GM13976 (cell line): ENCODE measurements around the gene DOK5.

Experiments
- DNase-seq: peaks from one replicate; pipeline ENCODE4 v3.0.0; 2012; ENCODE audit warnings: low spot score
- CTCF ChIP-seq: IDR thresholded peaks from 2 replicates; pipeline ENCODE4 v1.5.1; 2012; ENCODE audit warnings: borderline replicate concordance, mild to moderate bottlenecking; ENCODE audit not compliant: insufficient read depth; ENCODE audit errors: extremely low read depth, missing control alignments, control extremely low read depth
- in situ Hi-C: fragments of 300-500 bp; cut with MboI; formaldehyde crosslinking; loops from one replicate; pipeline ENCODE4 v1.12.0; 2022; ENCODE audit warnings: low sequenced_read_pairs, mixed read lengths, inconsistent platforms; ENCODE audit not compliant: unreplicated experiment

DOK5 gene

GRCh38 chr20:54535746-54536145 is 60.4 kb downstream of the DOK5 start:
- DNase-seq: no peak
- TF ChIP-seq CTCF: no peak
- in situ Hi-C loops: no loop called here

GRCh38 chr20:54539521-54540046 is 64.2 kb downstream of the DOK5 start:
- no peak for TF ChIP-seq CTCF
- DNase-seq: no peak
- in situ Hi-C loops: no loop called here

- TF ChIP-seq CTCF: no peak
- no peak for DNase-seq
- in situ Hi-C loops: no loop called here
Measured at GRCh38 chr20:54543369-54543768, 68.0 kb downstream of the DOK5 start.

GRCh38 chr20:54545676-54546358 is 70.4 kb downstream of the DOK5 start:
- in situ Hi-C loops: no loop called here
- no peak for TF ChIP-seq CTCF
- no peak for DNase-seq

GRCh38 chr20:54548849-54549248 is 73.5 kb downstream of the DOK5 start:
- DNase-seq: no peak
- in situ Hi-C loops: no loop called here
- TF ChIP-seq CTCF: no peak

GRCh38 chr20:54549658-54550326 is 74.4 kb downstream of the DOK5 start:
- in situ Hi-C loops: no loop called here
- no peak for TF ChIP-seq CTCF
- no peak for DNase-seq
